ENCODE measurements around the gene NPY.

Gene NPY

DNA sequence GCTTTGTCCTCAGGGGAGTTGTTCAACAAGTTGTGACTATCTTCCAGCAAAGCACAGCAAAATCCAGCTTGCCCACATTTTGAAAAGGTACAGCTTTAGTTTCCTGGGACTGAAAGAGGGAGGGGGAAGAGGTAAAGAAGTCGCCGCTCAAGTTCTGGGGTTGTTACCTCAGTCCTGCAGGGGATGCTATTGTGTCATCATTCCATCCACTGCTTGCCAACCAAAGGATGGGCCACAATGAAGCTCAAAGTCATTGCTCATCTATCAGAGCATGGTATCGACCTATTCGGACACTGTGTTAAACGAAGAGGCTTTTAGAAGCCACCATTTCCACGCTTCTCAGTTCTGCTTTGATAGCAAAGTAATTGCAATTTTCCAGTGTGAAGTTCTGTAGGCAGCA, 34.3 kb downstream of the NPY start:
- no peak for DNase-seq

DNA sequence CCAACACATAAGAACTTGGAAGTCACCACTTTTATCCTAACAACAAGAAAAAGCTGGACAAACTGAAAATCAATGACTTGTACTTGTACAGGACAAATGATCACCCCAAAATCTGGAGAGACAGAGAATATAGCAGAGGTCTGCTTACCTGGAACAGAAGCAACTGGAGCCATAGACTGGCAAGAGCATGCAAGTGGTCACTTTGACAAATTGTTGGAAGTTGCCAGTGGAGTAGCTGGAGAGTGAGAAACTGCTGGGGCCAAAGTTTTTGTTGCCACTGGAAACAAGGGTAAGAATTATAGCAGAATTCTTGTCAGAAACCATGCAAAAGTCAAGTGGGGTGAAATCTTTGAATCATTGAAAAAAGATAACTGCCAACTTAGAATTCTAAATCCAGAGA, 35.2 kb downstream of the NPY start:
- DNase-seq, result no peak

DNA sequence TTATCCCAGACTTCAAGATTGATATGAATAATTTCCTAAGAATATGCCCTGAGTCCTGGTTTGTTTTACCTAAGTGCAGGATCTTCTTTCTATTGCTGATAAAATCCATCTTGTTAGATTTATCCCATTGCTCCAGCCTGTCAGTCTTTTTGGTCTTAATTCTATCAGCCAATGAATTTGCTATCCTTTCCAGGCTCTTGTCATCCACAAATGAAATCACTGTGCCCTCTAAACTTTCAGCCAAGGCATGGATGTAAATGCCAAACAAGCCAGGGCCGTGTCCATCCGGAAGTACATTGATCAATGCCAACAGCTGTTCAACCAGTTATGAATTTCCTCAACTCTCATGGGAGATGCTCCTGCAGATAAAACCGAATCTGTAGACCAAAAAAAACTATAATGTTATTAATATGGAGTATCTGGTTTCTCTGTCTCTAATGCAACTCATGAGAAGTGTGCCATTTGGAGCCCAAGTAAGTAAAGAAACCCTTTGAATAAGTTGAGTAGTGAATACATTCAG, 40.0 kb downstream of the NPY start:
- no peak for DNase-seq

DNA sequence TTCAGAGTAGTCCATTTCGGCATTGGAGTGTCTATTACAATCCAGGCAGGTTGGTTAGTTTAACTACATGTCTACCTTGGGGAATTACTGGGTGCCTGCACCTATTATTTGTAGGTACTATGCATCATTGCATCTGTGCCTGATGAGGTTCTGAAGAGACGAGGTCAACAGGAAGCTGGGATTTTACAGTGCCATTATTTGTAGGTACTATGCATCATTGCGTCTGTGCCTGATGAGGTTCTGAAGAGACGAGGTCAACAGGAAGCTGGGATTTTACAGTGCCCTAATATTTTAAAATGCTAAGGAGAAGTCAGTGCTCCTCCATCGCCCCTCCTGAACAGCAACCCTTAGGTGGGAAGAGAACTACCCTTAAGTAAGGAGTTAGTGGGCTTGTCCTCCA, 41.7 kb downstream of the NPY start:
- no peak for DNase-seq

DNA sequence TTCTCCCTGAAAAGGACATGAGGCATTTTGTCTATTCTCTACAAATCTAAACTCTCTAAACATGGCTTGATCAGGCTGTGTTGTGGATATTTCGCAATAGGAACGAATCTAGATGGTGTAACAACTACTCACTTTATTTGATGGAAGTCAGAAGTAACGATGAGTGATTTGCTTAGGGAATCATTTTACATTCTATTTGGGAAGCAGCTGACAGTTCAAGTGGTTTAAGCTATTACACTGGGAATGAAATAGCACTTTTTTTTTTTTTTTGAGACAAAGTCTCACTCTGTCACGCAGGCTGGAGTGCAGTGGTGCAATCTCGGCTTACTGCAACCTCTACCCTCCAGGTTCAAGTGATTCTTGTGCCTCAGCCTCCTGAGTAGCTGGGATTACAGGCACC, 44.1 kb downstream of the NPY start:
- DNase-seq, result no peak

DNA sequence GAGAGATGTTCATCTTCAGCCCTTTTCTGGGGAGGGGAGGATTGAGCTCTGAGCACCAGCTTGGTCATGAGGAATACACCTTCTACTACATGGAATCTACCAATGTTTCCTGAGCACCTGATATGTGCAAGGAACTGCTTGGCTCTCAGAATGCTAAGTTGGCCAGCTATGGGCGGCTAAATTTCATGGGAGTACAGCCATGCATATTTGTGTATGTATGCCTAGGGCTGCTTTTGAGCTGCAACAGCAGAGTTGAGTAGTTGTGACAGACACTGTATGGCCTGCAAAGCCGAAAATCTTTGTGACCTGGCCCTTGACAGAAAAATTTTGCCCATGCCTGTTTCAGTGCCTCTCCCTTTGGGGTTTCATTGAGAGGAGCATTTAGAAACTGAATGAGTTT, 44.9 kb downstream of the NPY start:
- DNase-seq, result no peak

DNA sequence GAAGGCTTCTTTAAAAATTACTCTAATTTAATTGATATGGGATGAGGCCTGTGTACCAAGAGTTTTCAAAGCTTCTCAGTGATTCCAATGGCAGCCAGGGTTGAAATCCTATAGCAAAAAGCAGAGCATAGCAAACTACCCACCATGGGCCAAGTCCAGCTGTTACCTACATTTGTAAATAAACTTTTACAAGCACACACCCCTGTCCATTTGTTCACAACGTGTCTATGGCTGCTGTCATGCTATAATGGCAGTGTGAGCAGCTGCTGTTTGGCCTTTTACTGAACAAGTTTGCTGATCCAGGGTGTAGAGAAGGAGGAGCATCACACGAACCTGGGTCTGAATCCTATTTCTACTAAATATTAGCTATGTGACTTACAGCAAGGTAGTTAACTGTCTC, 50.0 kb downstream of the NPY start:
- DNase-seq, result no peak

DNA sequence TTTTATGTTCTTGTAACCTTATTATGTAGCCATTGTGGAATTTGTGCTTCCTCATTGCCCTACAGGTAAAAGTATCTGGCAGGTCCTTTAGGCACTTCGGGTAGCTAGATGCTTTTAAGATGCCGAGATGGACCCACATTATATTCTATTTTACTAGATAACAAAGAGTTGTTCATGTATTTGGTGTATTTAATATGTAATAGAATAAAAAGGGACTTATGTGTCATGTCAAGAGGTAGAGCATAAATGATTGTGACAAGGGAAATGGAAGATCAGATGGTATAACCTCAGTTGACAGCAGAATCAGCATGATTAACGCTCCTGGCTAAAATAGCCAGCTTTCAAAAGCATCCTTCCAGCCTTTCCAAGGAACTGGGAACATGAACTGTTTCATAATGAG, 50.6 kb downstream of the NPY start:
- no peak for DNase-seq

DNA sequence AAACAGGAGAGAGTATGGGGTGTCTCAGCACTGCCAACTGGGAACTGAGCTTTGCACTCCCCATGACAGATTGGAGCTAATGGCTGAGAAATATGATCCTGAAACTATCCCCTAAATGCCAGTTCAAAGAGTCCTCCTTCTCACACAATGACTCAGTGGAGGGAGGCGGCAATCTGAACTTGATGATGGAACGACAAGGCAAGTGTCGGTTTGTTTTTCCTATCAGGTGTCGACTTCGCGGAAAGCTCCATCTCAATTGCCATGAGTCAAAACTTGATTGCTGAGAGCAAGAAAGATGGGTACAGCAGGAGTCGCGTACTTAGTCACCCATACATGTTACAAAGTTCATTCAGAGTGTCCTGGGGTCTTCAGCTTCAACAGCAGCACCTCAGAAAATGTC, 52.5 kb downstream of the NPY start:
- no peak for DNase-seq

DNA sequence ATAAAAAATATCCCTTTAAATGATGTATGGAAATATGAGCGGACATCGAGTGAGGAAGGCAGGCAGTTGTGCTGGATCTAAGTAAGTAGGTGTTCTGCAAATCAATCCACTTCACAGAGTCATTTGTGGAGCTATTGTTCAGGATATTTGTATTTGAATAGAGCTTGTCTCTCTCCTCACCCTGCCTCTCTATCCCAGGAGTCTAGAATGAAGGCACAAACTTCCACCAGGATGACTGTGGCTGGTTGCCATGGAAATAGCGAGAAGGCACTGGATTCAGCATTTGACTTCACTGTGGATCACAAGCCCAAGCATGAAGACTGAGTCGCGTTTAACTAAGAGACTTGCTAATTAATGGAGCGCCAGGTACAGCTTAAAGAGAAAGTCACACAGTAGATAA, 53.2 kb downstream of the NPY start:
- DNase-seq, result no peak

DNA sequence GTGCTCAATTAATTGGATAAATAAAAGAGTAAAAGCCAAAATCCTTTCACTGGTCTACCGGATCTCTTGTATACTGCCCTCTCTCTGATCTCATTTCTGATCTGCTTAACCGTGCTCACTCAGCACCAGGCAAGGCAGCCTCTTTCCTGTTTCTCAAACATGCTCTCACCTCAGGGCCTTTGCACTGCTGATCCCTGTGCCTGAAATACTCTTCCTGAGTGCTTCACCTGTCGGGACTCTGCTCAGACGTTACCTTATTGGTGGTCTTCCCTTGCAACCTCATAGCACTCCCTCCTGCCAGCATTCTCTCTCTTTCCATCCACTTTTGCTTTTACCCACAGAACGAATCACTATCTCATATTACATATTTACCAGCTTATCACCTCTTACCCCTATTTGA, 55.6 kb downstream of the NPY start:
- no peak for DNase-seq

DNA sequence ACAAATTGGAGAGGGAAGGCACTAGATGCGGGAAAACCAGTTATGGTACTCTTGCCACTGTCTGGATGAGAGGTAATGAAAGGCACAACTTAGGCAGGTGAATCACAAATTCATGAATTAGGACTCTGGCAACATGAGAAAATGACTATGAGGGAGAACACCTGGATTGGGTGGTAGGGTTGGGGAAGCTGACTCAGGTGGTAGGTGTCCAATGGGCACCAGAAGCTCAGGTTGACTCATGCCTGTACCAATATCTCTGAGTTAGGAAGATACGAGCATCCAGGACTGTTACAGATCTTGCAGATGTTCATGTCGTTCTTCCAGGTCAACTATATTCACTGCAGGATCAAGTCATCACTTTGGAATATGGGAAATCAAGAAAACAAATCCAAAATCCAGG, 56.7 kb downstream of the NPY start:
- DNase-seq, result no peak

Measured in NCI-H446 treated with DMSO at 0.1 percent for 48 hours (cell line).